Calu3 (cell line): ENCODE results near the gene LRGUK. TPM values are rescaled to one million over a fixed set of nuclear protein-coding genes. Genes with fewer than 3 reads are reported as not detected.

Experiments
- BruUV-seq: library from RNA; stranded (reverse); fragments of 400-500 nt; replicated peaks from 2 replicates; lab custom pipeline; 2021; lab: Mats Ljungman, UMichigan
- CTCF ChIA-PET: fragments of 300-600 bp; sonication (Branson Sonifier 250); formaldehyde crosslinking; loops from one replicate; lab custom pipeline; 2022; ENCODE audit warnings: antibody characterized with exemption; lab: Charles Lee
- DNase-seq: peaks from one replicate; pipeline ENCODE4 v3.0.0; 2022
- H3K27ac Mint-ChIP-seq: one replicate; pipeline ENCODE4 v1.8.0; 2022; ENCODE audit warnings: mixed read lengths; ENCODE audit not compliant: unreplicated experiment
- H3K27me3 Mint-ChIP-seq: one replicate; pipeline ENCODE4 v1.8.0; 2022; ENCODE audit warnings: mixed read lengths; ENCODE audit not compliant: unreplicated experiment
- H3K36me3 Mint-ChIP-seq: one replicate; pipeline ENCODE4 v1.8.0; 2022; ENCODE audit warnings: mild to moderate bottlenecking, moderate library complexity, mixed read lengths; ENCODE audit not compliant: insufficient read depth, unreplicated experiment
- H3K4me1 Mint-ChIP-seq: one replicate; pipeline ENCODE4 v1.8.0; 2022; ENCODE audit warnings: mild to moderate bottlenecking, low read depth, mixed read lengths; ENCODE audit not compliant: unreplicated experiment
- H3K4me3 Mint-ChIP-seq: one replicate; pipeline ENCODE4 v1.8.0; 2022; ENCODE audit warnings: mild to moderate bottlenecking, low read depth, moderate library complexity, mixed read lengths; ENCODE audit not compliant: unreplicated experiment
- H3K9me3 Mint-ChIP-seq: one replicate; pipeline ENCODE4 v1.8.0; 2022; ENCODE audit warnings: low read depth, mixed read lengths; ENCODE audit not compliant: unreplicated experiment
- CTCF ChIP-seq: fragments of 200-600 bp; IDR thresholded peaks from one replicate; pipeline ENCODE4 v1.8.0; 2022; ENCODE audit warnings: antibody characterized with exemption; ENCODE audit not compliant: unreplicated experiment
- intact Hi-C: fragments of 100-400 bp; cut with micrococcal nuclease; formaldehyde crosslinking; loops from one replicate; pipeline ENCODE4 v1.10.0; 2022; ENCODE audit not compliant: unreplicated experiment
- total RNA-seq: library from RNA; stranded (reverse); gene quantifications from 2 replicates; pipeline ENCODE4 v1.2.3, GENCODE V29; 2022

The LRGUK gene
- total RNA-seq, 1 experiment from 2014 or later: 0.52 TPM

DNA sequence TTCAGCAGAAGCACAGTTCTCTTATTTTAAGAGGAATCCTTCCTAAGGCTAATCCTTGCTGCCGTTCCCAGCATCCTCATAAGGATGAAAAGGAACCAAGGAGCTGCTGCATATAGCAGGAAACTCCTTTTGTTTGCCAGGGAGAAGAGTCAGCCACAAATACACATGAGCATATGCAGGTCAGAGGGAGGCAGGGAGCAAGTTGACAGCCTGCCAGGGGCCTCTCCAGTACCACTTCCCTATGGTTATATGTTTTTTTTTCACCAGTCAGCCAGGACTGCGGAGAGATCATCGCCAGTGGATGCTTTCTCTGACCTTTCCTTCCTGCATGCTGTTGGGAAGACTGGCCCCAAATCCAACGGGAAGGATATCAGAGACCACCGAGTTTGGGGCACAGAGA, 149.8 kb downstream of the LRGUK start:
- H3K36me3 Mint-ChIP-seq: no peaks in the 10 kb centered on the region
- H3K4me1 Mint-ChIP-seq: peaks cover 7% of the 10 kb centered on the region
- no peak for DNase-seq
- no peaks in the 10 kb centered on the region for H3K9me3 Mint-ChIP-seq
- CTCF ChIA-PET: no interaction called here
- no peak overlapping the region for H3K27ac Mint-ChIP-seq
- no TSS peak for BruUV-seq
- no peaks in the 10 kb centered on the region for H3K27me3 Mint-ChIP-seq
- no peak overlapping the region for H3K4me3 Mint-ChIP-seq
- no peak for TF ChIP-seq CTCF
- intact Hi-C loops: no loop called here

- no TSS peak for BruUV-seq
- H3K4me1 Mint-ChIP-seq: peaks cover 7% of the 10 kb centered on the region
- H3K36me3 Mint-ChIP-seq: no peaks in the 10 kb centered on the region
- intact Hi-C loops: no loop called here
- H3K27me3 Mint-ChIP-seq: no peaks in the 10 kb centered on the region
- H3K4me3 Mint-ChIP-seq: no peak overlapping the region
- H3K27ac Mint-ChIP-seq: no peak overlapping the region
- no peak for DNase-seq
- no peak for TF ChIP-seq CTCF
- CTCF ChIA-PET: no interaction called here
- no peaks in the 10 kb centered on the region for H3K9me3 Mint-ChIP-seq
These were observed 151.5 kb downstream of the LRGUK start for GRCh38 chr7:134278502-134279153.

- TF ChIP-seq CTCF: no peak
- intact Hi-C loops: no loop called here
- no TSS peak for BruUV-seq
- no peaks in the 10 kb centered on the region for H3K27me3 Mint-ChIP-seq
- DNase-seq: no peak
- CTCF ChIA-PET: no interaction called here
- H3K9me3 Mint-ChIP-seq: no peaks in the 10 kb centered on the region
- no peak overlapping the region for H3K4me3 Mint-ChIP-seq
- H3K27ac Mint-ChIP-seq: no peak overlapping the region
- H3K36me3 Mint-ChIP-seq: no peaks in the 10 kb centered on the region
- peaks cover 7% of the 10 kb centered on the region for H3K4me1 Mint-ChIP-seq
These were observed 152.2 kb downstream of the LRGUK start for GRCh38 chr7:134279336-134279735.

GRCh38 chr7:134279898-134280297, 152.8 kb downstream of the LRGUK start:
- intact Hi-C loops: no loop called here
- no peak for TF ChIP-seq CTCF
- no peak for DNase-seq
- CTCF ChIA-PET: no interaction called here
- Mint-ChIP-seq H3K36me3 (no peaks in the 10 kb centered on the region), H3K27me3 (no peaks in the 10 kb centered on the region), H3K4me3 (no peak overlapping the region), H3K27ac (no peak overlapping the region), H3K4me1 (peaks cover 7% of the 10 kb centered on the region), H3K9me3 (no peaks in the 10 kb centered on the region)
- BruUV-seq: no TSS peak
